Transverse colon (tissue), 4 donors: ENCODE measurements around the gene EME1. TPM values are rescaled to one million over a fixed set of nuclear protein-coding genes. Genes with fewer than 3 reads are reported as not detected.

ENCODE experiments used
- DNase-seq: peaks from one replicate; pipeline ENCODE4 v3.0.0-alpha.2; 2019
- H3K27ac ChIP-seq, 4 donors: fragments of 200-600 bp; sonication (generic); 2 replicates each; pipeline ENCODE4 v1.5.1; 2016 to 2018; ENCODE audit warnings: inconsistent platforms in 4 of 4
- H3K27me3 ChIP-seq: fragments of 200-600 bp; sonication (generic); 2 replicates; pipeline ENCODE4 v1.5.1; 2017; ENCODE audit warnings: inconsistent platforms
- H3K36me3 ChIP-seq, 4 donors: fragments of 200-600 bp; sonication (generic); 2 replicates each; pipeline ENCODE4 v1.5.1; 2017 to 2019; ENCODE audit warnings: inconsistent platforms in 4 of 4
- H3K4me1 ChIP-seq, 4 donors: fragments of 200-600 bp; sonication (generic); 2 replicates each; pipeline ENCODE4 v1.5.1; 2017 to 2020; ENCODE audit warnings: inconsistent platforms in 4 of 4
- H3K4me3 ChIP-seq, 4 donors: fragments of 200-600 bp; sonication (generic); 1 replicate in 1 of 4; 2 replicates in 3 of 4; pipeline versions ENCODE4 v1.5.1 to v1.6.1; 2017 to 2019; ENCODE audit warnings: inconsistent platforms in 4 of 4
- H3K9me3 ChIP-seq, 2 donors: fragments of 200-600 bp; sonication (generic); 2 replicates each; pipeline ENCODE4 v1.5.1; 2017 to 2019; ENCODE audit warnings: inconsistent platforms in 2 of 2
- CTCF ChIP-seq, 5 experiments: fragments of 200-600 bp in 3 of 5; fragments of 450-650 bp in 2 of 5; sonication (generic) in 3 of 5; IDR thresholded peaks; 1 replicate in 2 of 5; 2 replicates in 3 of 5; pipeline ENCODE4 v1.5.1; 2016 to 2017; ENCODE audit warnings: antibody characterized with exemption in 5 of 5, inconsistent platforms in 3 of 5, mild to moderate bottlenecking in 2 of 5, moderate library complexity in 1 of 5
- EP300 ChIP-seq: sonication (generic); formaldehyde crosslinking; IDR thresholded peaks from one replicate; pipeline ENCODE4 v1.6.1; 2017; ENCODE audit warnings: antibody characterized with exemption, low read depth
- POLR2A ChIP-seq: fragments of 450-650 bp; IDR thresholded peaks from one replicate; pipeline ENCODE4 v1.6.1; 2016; ENCODE audit warnings: antibody characterized with exemption, mild to moderate bottlenecking, moderate library complexity
- POLR2AphosphoS5 ChIP-seq, 3 donors: sonication (generic); formaldehyde crosslinking; IDR thresholded peaks; one replicate each; pipeline ENCODE4 v1.6.1; 2016; ENCODE audit warnings: antibody characterized with exemption in 3 of 3
- WGBS, 2 donors: methylation state at CpG; one replicate each; pipeline ENCODE4 v1.1.5; 2018; ENCODE audit warnings: low coverage in 1 of 2; 5-methylcytosine and 5-hydroxymethylcytosine counted together
- in situ Hi-C, 4 donors: fragments of 200-750 bp; cut with MboI; loops; one replicate each; pipeline versions ENCODE4 v1.15.0 to v1.15.1; 2017; ENCODE audit warnings: low sequenced_read_pairs in 3 of 4, low pct_ligation_motif_present in 1 of 4, low pct_unique_long_range_greater_than_20kb in 1 of 4
- intact Hi-C: fragments of 100-400 bp; cut with DNase I; formaldehyde crosslinking; loops from one replicate; pipeline ENCODE4 v1.15.1; 2023; ENCODE audit warnings: low total_unique reads
- total RNA-seq, 4 donors: library from RNA; depleted of rRNA; stranded (reverse); fragments of >200 nt; gene quantifications; one replicate each; pipeline ENCODE4 v1.1.0, GENCODE V29; 2016

The EME1 gene
- total RNA-seq, 4 donors from 2014 or later, result 1.4 to 1.6 TPM; not detected in 2

GRCh38 chr17:50361561-50362480 is 11.2 kb upstream of the EME1 start:
- Histone ChIP-seq H3K4me1 (peaks cover 0 to 7% (median 6%) of the 10 kb centered on the region in 4 donors), H3K36me3 (peaks cover 0 to 9% (median 3%) of the 10 kb centered on the region in 4 donors), H3K4me3 (no peak overlapping the region), H3K9me3 (no peaks in the 10 kb centered on the region), H3K27ac (peak overlapping the region in 3 of 4 donors; percentile 6 to 46 (median 11)), H3K27me3 (no peaks in the 10 kb centered on the region)
- 32% methylated on average over 11 of the region's 11 CpGs; no CpG with 5 or more reads in 1 of the 2 donors for WGBS, 2 donors
- intact Hi-C loops (no loop called here), in situ Hi-C loops (no loop called here)
- DNase-seq, result peak; percentile 66
- TF ChIP-seq POLR2AphosphoS5 (IDR thresholded peaks at IDR 0.05) (peak in 1 of 3 donors; percentile 25), CTCF (IDR thresholded peaks at IDR 0.05) (peak; percentile 72 to 84 (median 74)), POLR2A (no peak), EP300 (no peak)

- Histone ChIP-seq H3K36me3 (peaks cover 0 to 12% (median 5%) of the 10 kb centered on the region in 4 donors), H3K27ac (peak overlapping the region in 2 of 4 donors; percentile 6 to 46), H3K4me3 (no peak overlapping the region), H3K9me3 (no peaks in the 10 kb centered on the region), H3K27me3 (no peaks in the 10 kb centered on the region), H3K4me1 (peaks cover 0 to 7% (median 6%) of the 10 kb centered on the region in 4 donors)
- in situ Hi-C loops, result no loop called here
- WGBS, 2 donors, result 73 to 84% methylated on average over 4 to 7 of the region's 7 CpGs
- no peak for TF ChIP-seq POLR2AphosphoS5 (IDR thresholded peaks at IDR 0.05)
- TF ChIP-seq CTCF (IDR thresholded peaks at IDR 0.05), result no peak
- no peak for TF ChIP-seq EP300
- intact Hi-C loops, result no loop called here
- DNase-seq, result no peak
Measured at GRCh38 chr17:50362661-50363060, 10.4 kb upstream of the EME1 start.

GRCh38 chr17:50363217-50364060 is 9.6 kb upstream of the EME1 start:
- H3K36me3 ChIP-seq, result peaks cover 0 to 17% (median 8%) of the 10 kb centered on the region in 4 donors
- intact Hi-C loops, result no loop called here
- DNase-seq, result no peak

More at GRCh38 chr17:50363217-50364060, 9.6 kb upstream of the EME1 start:
- Histone ChIP-seq H3K27me3 (no peaks in the 10 kb centered on the region), H3K27ac (no peak overlapping the region), H3K9me3 (no peaks in the 10 kb centered on the region), H3K4me3 (no peak overlapping the region), H3K4me1 (peaks cover 0 to 7% (median 6%) of the 10 kb centered on the region in 4 donors)
- in situ Hi-C loops, result no loop called here
- TF ChIP-seq POLR2A (no peak), EP300 (no peak), POLR2AphosphoS5 (IDR thresholded peaks at IDR 0.05) (no peak), CTCF (IDR thresholded peaks at IDR 0.05) (no peak)
- 67% methylated on average over 8 of the region's 8 CpGs; no CpG with 5 or more reads in 1 of the 2 donors for WGBS, 2 donors
